Thyroid gland (tissue), 4 donors: Measurements from ENCODE around the gene IRS2. TPM values are rescaled to one million over a fixed set of nuclear protein-coding genes. Genes with fewer than 3 reads are reported as not detected.

Experiments used
- DNase-seq, 2 donors: peaks; one replicate each; pipeline ENCODE4 v3.0.0-alpha.2; 2019
- H3K27ac ChIP-seq, 3 donors: fragments of 200-600 bp; sonication (generic); 1 replicate in 2 of 3; 2 replicates in 1 of 3; pipeline ENCODE4 v1.5.1; 2016 to 2019; ENCODE audit warnings: mild to moderate bottlenecking in 1 of 3, moderate library complexity in 1 of 3
- H3K27me3 ChIP-seq: fragments of 200-600 bp; sonication (generic); one replicate; pipeline ENCODE4 v1.5.1; 2019
- H3K36me3 ChIP-seq, 2 donors: fragments of 200-600 bp; sonication (generic); one replicate each; pipeline ENCODE4 v1.5.1; 2016 to 2019
- H3K4me1 ChIP-seq, 2 donors: fragments of 200-600 bp; sonication (generic); one replicate each; pipeline ENCODE4 v1.5.1; 2017 to 2019
- H3K4me3 ChIP-seq, 3 donors: fragments of 200-600 bp; sonication (generic); replicated peaks in 1 of 3; 1 replicate in 2 of 3; 2 replicates in 1 of 3; pipeline ENCODE4 v1.5.1; 2016; ENCODE audit warnings: mild to moderate bottlenecking in 1 of 3
- H3K9me3 ChIP-seq: fragments of 200-600 bp; sonication (generic); one replicate; pipeline ENCODE4 v1.5.1; 2017
- POLR2A ChIP-seq, 2 donors: fragments of 450-650 bp; IDR thresholded peaks; one replicate each; pipeline ENCODE4 v1.6.1; 2017; ENCODE audit warnings: antibody characterized with exemption in 2 of 2, mild to moderate bottlenecking in 2 of 2, moderate library complexity in 1 of 2
- WGBS, 2 donors: methylation state at CpG; one replicate each; pipeline ENCODE4 v1.1.5; 2017; 5-methylcytosine and 5-hydroxymethylcytosine counted together
- intact Hi-C: fragments of 100-400 bp; cut with DNase I; formaldehyde crosslinking; loops from one replicate; pipeline ENCODE4 v1.15.1; 2023
- total RNA-seq, 4 donors: library from RNA; depleted of rRNA; stranded (reverse); fragments of >200 nt; gene quantifications; one replicate each; pipeline ENCODE4 v1.2.3, GENCODE V29; 2016
- TF ChIP-seq, protein P1 (sequence below), 6 experiments: fragments of 200-600 bp in 3 of 6; fragments of 450-650 bp in 3 of 6; sonication (generic) in 3 of 6; IDR thresholded peaks; one replicate each; pipeline ENCODE4 v1.5.1; 2016 to 2019; ENCODE audit warnings: antibody characterized with exemption in 6 of 6, mild to moderate bottlenecking in 2 of 6, inconsistent platforms in 1 of 6, moderate library complexity in 1 of 6

The IRS2 gene
- total RNA-seq, 4 donors from 2014 or later = 12.9 to 29.1 (median 17.6) TPM

DNA sequence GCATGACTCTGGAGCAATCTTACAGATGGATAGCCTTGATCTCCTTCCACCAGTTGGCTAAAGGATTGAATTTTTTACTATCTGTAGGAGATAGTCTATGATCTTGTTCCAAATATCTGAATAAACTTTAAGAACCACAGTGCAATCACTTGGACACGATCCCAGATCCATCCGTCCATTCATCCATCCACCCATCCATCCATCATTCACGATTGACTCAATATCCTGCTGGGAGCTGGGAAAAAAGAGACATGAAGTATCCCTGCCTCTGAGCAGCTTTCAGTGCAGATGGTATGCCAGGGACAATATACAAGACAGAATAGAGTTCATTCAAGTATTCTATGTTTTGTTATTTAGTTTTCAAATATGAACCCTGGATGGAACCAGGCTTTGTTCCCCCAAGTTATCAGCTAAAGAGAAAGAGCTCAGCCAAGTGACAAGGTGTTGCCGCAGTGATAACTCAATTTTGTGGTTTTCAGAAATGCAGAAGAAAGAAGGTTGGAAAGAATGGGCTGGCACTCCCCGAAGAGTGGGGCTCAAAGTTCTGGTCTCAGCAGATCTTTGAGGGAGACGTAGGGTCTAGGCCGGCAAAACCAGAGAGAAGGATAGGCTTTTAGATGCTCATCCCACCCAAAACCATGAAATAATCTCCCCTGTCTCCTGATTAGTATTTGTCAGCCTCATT lies 66.3 kb downstream of the IRS2 start:
- Histone ChIP-seq H3K27ac (no peak overlapping the region), H3K36me3 (no peaks in the 10 kb centered on the region), H3K27me3 (no peaks in the 10 kb centered on the region), H3K4me1 (no peaks in the 10 kb centered on the region), H3K4me3 (no peak overlapping the region), H3K9me3 (no peaks in the 10 kb centered on the region)
- 84 to 88% methylated on average over 7 of the region's 7 CpGs for WGBS, 2 donors
- DNase-seq = no peak
- TF ChIP-seq POLR2A (IDR thresholded peaks at IDR 0.05) = no peak
- TF ChIP-seq, protein P1, sequence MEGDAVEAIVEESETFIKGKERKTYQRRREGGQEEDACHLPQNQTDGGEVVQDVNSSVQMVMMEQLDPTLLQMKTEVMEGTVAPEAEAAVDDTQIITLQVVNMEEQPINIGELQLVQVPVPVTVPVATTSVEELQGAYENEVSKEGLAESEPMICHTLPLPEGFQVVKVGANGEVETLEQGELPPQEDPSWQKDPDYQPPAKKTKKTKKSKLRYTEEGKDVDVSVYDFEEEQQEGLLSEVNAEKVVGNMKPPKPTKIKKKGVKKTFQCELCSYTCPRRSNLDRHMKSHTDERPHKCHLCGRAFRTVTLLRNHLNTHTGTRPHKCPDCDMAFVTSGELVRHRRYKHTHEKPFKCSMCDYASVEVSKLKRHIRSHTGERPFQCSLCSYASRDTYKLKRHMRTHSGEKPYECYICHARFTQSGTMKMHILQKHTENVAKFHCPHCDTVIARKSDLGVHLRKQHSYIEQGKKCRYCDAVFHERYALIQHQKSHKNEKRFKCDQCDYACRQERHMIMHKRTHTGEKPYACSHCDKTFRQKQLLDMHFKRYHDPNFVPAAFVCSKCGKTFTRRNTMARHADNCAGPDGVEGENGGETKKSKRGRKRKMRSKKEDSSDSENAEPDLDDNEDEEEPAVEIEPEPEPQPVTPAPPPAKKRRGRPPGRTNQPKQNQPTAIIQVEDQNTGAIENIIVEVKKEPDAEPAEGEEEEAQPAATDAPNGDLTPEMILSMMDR (IDR thresholded peaks at IDR 0.05) = no peak
- intact Hi-C loops = no loop called here

DNA sequence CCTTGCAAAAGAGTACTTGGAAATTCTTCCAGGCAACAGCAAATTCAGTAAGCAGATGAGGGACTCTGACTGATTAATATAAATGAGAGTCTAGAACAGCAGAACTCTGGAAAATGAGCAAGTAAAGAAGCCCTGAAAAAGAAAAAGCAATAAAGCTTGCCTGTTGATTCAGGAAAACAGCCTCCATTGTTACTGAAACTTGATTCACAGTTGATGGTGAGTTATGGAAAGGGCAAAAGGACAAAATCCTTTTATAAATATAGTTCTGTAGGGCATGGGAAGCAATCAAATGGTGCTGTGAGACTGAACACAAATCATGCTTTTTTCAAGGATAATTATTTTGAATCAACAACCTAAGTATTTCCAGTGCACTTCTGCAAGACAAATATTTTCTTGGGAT lies 67.7 kb downstream of the IRS2 start:
- intact Hi-C loops = no loop called here
- H3K27me3 ChIP-seq = no peaks in the 10 kb centered on the region
- TF ChIP-seq POLR2A (IDR thresholded peaks at IDR 0.05) = no peak
- TF ChIP-seq, protein P1 (IDR thresholded peaks at IDR 0.05) = no peak

DNA sequence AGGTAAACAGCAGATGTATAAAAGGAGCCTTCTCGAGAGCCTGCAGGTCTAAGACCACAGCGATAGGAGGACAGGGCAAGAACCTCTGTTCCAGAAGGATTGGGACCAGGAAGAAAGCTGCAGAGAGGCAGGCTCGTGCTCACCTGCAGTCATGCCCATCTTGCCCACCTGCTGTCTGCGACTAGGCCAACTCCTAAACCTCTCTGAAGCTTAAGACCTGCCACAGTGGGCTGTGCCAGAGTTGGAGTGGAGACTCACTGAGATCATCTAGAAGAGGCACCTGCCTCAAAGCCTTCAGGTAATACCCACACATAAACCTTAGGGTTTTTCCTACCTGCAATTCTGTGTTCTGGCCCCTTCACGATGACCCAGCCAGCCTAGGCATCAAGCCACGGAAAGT lies 68.7 kb downstream of the IRS2 start:
- no peaks in the 10 kb centered on the region for H3K4me1 ChIP-seq
- no peak for DNase-seq
- no peaks in the 10 kb centered on the region for H3K27me3 ChIP-seq
- WGBS, 2 donors = 90 to 95% methylated on average over 6 of the region's 6 CpGs
- H3K4me3 ChIP-seq = no peak overlapping the region
- intact Hi-C loops = no loop called here
- no peaks in the 10 kb centered on the region for H3K36me3 ChIP-seq
- H3K9me3 ChIP-seq = no peaks in the 10 kb centered on the region
- H3K27ac ChIP-seq = no peak overlapping the region
- no peak for TF ChIP-seq POLR2A (IDR thresholded peaks at IDR 0.05)
- TF ChIP-seq, protein P1 (IDR thresholded peaks at IDR 0.05) = no peak

More for the DNA sequence above, 67.7 kb downstream of the IRS2 start:
- Histone ChIP-seq H3K4me3 (no peak overlapping the region), H3K27ac (no peak overlapping the region), H3K36me3 (no peaks in the 10 kb centered on the region), H3K9me3 (no peaks in the 10 kb centered on the region), H3K4me1 (no peaks in the 10 kb centered on the region)
- DNase-seq = no peak

DNA sequence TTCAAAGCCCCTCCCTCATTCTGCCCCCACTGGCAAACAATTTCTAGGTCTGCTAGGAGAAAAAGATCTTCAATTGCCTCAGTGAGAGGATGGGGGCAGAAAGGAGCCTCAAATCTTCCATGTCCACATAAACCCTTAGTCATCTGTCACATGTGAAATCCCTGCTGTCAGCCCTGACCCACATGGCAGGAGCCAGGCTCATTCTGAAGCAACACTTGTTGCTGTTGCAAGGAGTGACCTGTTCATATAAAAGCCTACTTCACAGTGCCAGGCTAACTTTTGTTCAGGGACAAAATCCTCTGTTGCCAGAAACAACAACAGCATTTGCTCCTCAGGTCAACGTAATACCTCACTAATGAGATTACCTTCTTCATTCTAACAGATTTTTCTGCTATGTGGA lies 70.5 kb downstream of the IRS2 start:
- no peaks in the 10 kb centered on the region for H3K9me3 ChIP-seq
- H3K27ac ChIP-seq = no peak overlapping the region
- H3K4me1 ChIP-seq = no peaks in the 10 kb centered on the region
- no peaks in the 10 kb centered on the region for H3K36me3 ChIP-seq
- 68 to 71% methylated on average over 1 of the region's 1 CpG for WGBS, 2 donors
- no peak overlapping the region for H3K4me3 ChIP-seq
- no peak for DNase-seq
- TF ChIP-seq, protein P1 (IDR thresholded peaks at IDR 0.05) = no peak
- TF ChIP-seq POLR2A (IDR thresholded peaks at IDR 0.05) = no peak
- intact Hi-C loops = no loop called here
- H3K27me3 ChIP-seq = no peaks in the 10 kb centered on the region

DNA sequence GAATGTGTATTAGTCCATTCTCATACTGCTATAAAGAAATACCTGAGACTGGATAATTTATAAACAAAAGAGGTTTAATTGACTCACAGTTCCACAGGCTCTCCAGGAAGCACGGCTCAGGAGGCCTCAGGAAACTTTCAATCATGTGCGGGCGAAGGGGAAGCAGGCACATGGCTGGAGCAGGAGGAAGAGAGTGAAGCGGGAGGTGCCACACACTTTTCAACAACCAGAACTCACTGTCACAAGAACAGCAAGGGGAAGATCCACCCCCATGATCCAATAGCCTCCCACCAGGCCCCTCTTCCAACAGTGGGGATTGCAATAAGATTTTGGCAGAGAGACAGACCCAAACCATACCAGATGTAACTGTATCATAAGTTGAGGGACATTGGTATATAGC lies 72.7 kb downstream of the IRS2 start:
- 76 to 80% methylated on average over 4 of the region's 4 CpGs for WGBS, 2 donors
- DNase-seq = no peak
- TF ChIP-seq, protein P1 (IDR thresholded peaks at IDR 0.05) = no peak
- no peak for TF ChIP-seq POLR2A (IDR thresholded peaks at IDR 0.05)
- no peaks in the 10 kb centered on the region for H3K9me3 ChIP-seq
- intact Hi-C loops = no loop called here
- H3K4me3 ChIP-seq = no peak overlapping the region
- no peaks in the 10 kb centered on the region for H3K4me1 ChIP-seq
- no peaks in the 10 kb centered on the region for H3K27me3 ChIP-seq
- no peaks in the 10 kb centered on the region for H3K36me3 ChIP-seq
- H3K27ac ChIP-seq = no peak overlapping the region
